ENCODE data around the gene ASCL2.

ASCL2 gene

GRCh38 chr11:2316169-2316962 lies 46.0 kb upstream of the ASCL2 start:
- TF ChIP-seq CTCF (IDR thresholded peaks at IDR 0.05; ENCODE audit: extremely low read depth, insufficient read depth, missing control alignments) = no peak
- DNase-seq (ENCODE audit: low spot score) = no peak
- in situ Hi-C loops (cut with MboI; ENCODE audit: low pct_unique_long_range_greater_than_20kb, low sequenced_read_pairs, unreplicated experiment) = no loop called here

DNA sequence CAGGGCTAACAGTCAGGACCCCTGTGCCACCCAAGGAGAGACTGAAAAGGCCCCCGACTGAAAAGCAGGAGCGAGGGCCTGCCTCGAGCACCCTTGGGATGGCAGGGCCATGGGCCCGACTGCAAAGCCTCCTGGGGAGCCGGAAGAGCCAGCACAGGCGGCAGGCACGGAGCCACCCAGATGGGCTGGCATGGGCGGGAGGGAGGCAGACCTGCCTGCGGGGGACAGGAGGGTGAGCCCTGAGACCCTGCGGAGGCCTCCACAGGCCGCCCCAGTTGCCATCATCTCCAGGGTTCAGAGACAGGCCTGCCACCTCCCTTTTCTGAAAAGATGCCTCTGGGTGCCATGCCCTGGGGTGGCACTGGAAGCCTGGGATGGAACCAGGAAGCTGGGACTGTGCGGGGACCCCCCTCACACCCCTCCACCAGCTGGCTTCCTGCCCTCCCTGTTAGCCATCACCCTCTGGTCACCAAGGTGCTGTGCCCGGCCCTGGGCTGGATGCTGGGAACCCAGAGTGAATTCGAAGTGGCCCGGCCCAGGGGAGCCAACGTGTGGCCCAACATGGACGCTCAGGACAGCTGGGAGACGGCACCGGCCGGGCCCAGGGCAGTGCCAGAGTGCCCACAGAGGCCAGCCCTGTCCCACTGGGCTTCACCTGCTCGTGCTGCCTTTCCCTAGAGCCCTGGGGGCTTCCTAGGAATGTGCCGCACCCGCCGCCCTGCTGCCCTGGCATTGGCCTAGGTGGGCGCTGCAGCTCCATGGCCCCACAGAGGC lies 45.2 kb upstream of the ASCL2 start:
- no peak for TF ChIP-seq CTCF (IDR thresholded peaks at IDR 0.05; ENCODE audit: extremely low read depth, insufficient read depth, missing control alignments)
- in situ Hi-C loops (cut with MboI; ENCODE audit: low pct_unique_long_range_greater_than_20kb, low sequenced_read_pairs, unreplicated experiment) = no loop called here
- DNase-seq (ENCODE audit: low spot score) = no peak

DNA sequence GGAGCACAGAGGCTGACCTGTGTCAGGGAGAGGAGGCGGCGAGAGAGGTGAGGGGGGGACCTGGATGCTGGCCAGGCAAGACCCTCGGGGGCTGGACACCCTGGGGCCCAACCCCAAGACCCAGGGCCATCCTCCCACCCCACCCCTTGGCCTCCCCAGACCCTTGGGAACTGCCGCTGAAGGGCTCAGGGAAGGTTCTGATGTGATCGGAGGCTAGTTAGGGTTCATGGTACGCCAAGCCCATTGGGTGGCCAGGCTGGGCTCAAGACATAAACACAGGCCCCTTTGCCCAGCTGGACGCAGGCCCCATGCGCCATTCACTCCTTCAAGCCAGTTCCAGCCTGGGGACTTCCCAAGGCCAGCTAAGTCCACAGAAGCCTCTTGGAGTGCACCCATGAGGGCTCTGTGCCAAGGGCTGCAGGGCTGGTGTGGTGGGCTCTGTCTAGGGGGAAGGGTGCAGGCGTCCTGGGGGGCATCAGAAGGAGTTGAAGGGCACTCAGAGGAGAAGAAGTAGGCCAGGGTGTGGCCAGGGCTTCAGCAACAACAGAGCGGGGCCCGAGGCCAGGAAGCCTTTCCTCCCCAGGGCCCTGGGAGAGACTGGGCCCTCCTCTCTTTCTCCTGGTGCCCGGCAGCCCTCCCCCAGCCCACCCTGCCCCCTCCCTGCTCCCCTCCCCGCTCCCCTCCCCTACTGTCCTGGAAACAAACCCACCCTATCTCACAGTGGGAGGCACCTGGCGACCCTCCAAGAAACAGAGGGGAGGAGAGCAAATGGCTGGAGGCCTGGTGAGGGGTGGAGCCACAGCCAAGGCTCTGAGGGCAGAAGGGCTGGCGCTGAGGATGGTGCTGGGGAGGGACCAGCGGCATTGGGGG lies 44.4 kb upstream of the ASCL2 start:
- in situ Hi-C loops (cut with MboI; ENCODE audit: low pct_unique_long_range_greater_than_20kb, low sequenced_read_pairs, unreplicated experiment) = no loop called here
- DNase-seq (ENCODE audit: low spot score) = no peak
- TF ChIP-seq CTCF (IDR thresholded peaks at IDR 0.05; ENCODE audit: extremely low read depth, insufficient read depth, missing control alignments) = no peak

DNA sequence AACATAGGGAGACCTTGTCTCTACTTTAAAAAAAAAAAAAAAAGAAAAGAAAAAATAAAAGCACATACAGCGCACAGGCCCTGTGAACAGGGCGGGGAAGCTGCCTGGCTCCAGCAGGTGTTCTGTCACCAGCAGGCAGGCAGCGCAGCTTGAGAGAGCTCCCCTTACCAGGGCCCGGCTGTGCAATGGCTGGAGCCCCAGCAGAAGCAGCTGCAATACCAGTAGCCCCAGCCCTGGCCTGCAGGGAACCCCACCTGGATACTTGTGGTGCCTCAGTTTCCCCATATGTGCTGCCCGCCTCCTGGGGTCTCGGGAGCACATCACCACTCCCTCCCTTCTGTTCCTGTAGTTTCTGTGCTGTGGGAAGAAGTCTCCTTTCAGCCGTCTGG lies 43.7 kb upstream of the ASCL2 start:
- no peak for TF ChIP-seq CTCF (IDR thresholded peaks at IDR 0.05; ENCODE audit: extremely low read depth, insufficient read depth, missing control alignments)
- in situ Hi-C loops (cut with MboI; ENCODE audit: low pct_unique_long_range_greater_than_20kb, low sequenced_read_pairs, unreplicated experiment) = no loop called here
- no peak for DNase-seq (ENCODE audit: low spot score)

DNA sequence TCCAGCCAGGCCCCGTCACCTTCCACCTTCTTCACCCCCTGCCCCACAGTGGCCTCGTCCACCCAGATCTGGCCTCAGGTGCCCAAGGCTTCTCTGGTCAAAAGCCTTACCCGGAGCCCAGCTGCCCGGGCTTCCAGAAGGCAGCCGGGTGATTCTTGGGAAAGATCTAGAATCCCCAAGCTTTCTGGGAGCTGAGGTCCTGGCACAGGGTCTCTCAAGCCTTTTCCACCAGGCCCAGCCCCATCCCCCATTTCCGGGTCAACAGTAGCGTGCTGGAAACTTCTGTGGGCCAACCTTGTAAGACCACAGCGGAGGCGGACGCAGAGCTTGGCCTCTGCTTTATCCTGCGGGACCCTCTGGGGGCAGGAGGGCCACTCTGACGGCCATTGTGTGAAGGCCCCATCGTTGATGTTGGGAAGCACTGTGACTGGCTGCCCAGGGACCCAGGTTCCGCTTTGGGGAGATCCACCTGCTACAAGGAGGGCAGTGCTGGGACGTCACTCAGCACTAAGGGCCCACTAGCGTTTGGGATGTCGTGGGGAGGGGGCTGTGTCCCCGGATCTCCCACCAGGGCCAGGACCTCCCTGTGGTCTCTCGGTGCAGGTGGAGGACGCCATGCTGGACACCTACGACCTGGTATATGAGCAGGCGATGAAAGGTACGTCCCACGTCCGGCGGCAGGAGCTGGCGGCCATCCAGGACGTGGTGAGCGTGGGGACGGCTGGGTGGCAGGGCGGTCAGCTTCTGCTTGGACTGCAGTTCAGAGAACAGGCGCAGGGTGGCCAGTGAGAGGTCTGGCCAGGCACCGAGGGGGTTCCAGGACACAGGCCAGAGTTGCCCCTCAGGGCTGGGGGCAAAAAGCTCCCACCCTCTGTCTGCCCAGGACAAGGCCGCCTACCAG lies 42.9 kb upstream of the ASCL2 start:
- TF ChIP-seq CTCF (IDR thresholded peaks at IDR 0.05; ENCODE audit: extremely low read depth, insufficient read depth, missing control alignments) = no peak
- no peak for DNase-seq (ENCODE audit: low spot score)
- in situ Hi-C loops (cut with MboI; ENCODE audit: low pct_unique_long_range_greater_than_20kb, low sequenced_read_pairs, unreplicated experiment) = no loop called here
